ENCODE measurements around the gene AOC1.

AOC1 gene

DNA sequence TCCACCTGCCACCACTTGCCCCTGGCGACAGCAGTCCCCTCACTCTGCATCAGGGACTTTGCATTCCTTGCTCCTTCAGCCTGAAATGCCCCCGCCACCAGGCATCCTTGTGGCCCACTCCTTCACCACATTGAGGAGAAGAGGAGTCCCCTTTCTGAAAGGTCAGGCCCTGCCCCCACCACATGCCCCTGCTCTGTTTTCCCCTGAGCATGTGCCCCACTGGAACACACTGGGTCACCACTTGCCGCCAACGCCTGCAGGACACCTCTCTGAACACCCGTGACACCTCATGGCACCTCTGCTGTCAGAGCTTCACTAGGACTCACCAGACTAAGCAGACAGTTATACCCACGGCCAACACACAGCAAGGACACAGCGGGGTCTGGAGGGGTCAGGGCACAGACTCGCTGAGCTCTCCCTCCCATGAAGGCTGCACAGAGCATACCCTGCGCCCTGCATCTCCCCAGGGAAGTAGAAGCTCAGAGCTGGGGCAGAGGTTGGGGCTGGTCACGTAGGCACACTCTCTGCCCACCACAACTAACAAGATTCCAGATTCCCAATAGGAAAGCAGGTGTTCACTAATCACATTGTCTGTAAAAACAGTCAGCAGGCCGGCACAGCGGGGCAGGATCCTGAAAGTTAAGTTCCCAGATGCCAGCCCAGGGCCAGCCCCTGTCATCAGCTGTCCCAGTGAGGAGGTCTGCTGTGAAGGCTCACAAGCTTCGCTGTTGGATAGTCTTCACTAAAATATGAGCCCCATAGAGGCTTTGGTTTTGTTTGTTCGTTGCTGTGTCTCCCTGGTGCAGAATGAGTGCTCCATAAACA is 5.8 kb upstream of the AOC1 start:
- peaks cover 0 to 18% (median 9%) of the 10 kb centered on the region in 4 experiments for H3K4me1 ChIP-seq (ENCODE audit: control extremely low read depth in 1 of 4, control insufficient read depth in 4 of 4, insufficient read depth in 4 of 4, low read length in 3 of 4)
- DNase-seq: no peak
- H3K27ac ChIP-seq (ENCODE audit: insufficient read depth in 1 of 2, low read depth in 1 of 2, low read length in 2 of 2, poor library complexity in 1 of 2, severe bottlenecking in 2 of 2): no peak overlapping the region
- 97% methylated on average over 12 of the region's 14 CpGs for WGBS (ENCODE audit: insufficient coverage)
- CTCF ChIA-PET: interaction anchor here (1.1 to 1.2 kb wide), 2 partner anchors 13 to 59 kb away, joined by 3 read pairs; no protein-coding TSS in a partner anchor
- H3K4me3 ChIP-seq (ENCODE audit: control insufficient read depth in 1 of 7, extremely low read depth in 1 of 7, insufficient read depth in 4 of 7, low read depth in 2 of 7, low read length in 6 of 7): no peak overlapping the region
- peaks cover 0 to 10% (median 3%) of the 10 kb centered on the region in 5 experiments for H3K9me3 ChIP-seq (ENCODE audit: control extremely low read depth in 1 of 5, control insufficient read depth in 4 of 5, insufficient read depth in 2 of 5, low read depth in 1 of 5, low read length in 4 of 5)
- peaks cover 0 to 2% (median 0%) of the 10 kb centered on the region in 5 experiments for H3K27me3 ChIP-seq (replicated peaks in 2 of 5; ENCODE audit: control insufficient read depth in 4 of 5, insufficient read depth in 5 of 5, low read length in 4 of 5)
- POLR2A ChIA-PET: no interaction called here
- H3K36me3 ChIP-seq (ENCODE audit: control insufficient read depth in 4 of 4, insufficient read depth in 4 of 4, low read length in 3 of 4): no peaks in the 10 kb centered on the region

GRCh38 chr7:150847536-150847935 is 4.8 kb upstream of the AOC1 start:
- no peaks in the 10 kb centered on the region for H3K36me3 ChIP-seq (ENCODE audit: control insufficient read depth in 4 of 4, insufficient read depth in 4 of 4, low read length in 3 of 4)
- 96% methylated on average over 4 of the region's 5 CpGs for WGBS (ENCODE audit: insufficient coverage)
- H3K4me3 ChIP-seq (ENCODE audit: control insufficient read depth in 1 of 7, extremely low read depth in 1 of 7, insufficient read depth in 4 of 7, low read depth in 2 of 7, low read length in 6 of 7): no peak overlapping the region
- H3K27me3 ChIP-seq (replicated peaks in 2 of 5; ENCODE audit: control insufficient read depth in 4 of 5, insufficient read depth in 5 of 5, low read length in 4 of 5): peaks cover 0 to 2% (median 0%) of the 10 kb centered on the region in 5 experiments
- peaks cover 0 to 28% (median 20%) of the 10 kb centered on the region in 4 experiments for H3K4me1 ChIP-seq (ENCODE audit: control extremely low read depth in 1 of 4, control insufficient read depth in 4 of 4, insufficient read depth in 4 of 4, low read length in 3 of 4)
- no peak for DNase-seq
- peaks cover 0 to 4% (median 0%) of the 10 kb centered on the region in 5 experiments for H3K9me3 ChIP-seq (ENCODE audit: control extremely low read depth in 1 of 5, control insufficient read depth in 4 of 5, insufficient read depth in 2 of 5, low read depth in 1 of 5, low read length in 4 of 5)
- H3K27ac ChIP-seq (ENCODE audit: insufficient read depth in 1 of 2, low read depth in 1 of 2, low read length in 2 of 2, poor library complexity in 1 of 2, severe bottlenecking in 2 of 2): no peak overlapping the region
- POLR2A ChIA-PET: no interaction called here
- CTCF ChIA-PET: interaction anchor here (0.9 to 1.1 kb wide), 2 partner anchors 14 to 29 kb away, joined by 3 read pairs; no protein-coding TSS in a partner anchor

DNA sequence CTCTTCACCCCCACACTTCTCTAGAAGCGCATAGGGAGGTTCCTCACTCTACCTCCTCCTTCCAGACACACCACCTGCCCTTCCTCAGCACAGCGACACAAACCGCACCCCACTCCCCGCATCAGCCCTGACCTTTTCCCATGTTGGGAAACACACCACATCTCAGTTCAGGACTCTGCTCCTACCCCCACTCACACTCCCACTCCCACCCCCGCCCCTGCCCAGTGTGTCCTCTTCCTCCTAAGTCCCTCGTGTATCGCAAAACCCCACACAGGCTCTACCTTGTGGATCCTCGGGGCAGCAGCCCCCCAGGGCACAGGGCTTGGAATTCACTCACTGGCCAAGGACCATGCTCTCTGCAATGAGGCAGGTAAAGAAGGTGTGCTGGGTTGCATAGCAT is 4.2 kb upstream of the AOC1 start:
- no peaks in the 10 kb centered on the region for H3K36me3 ChIP-seq (ENCODE audit: control insufficient read depth in 4 of 4, insufficient read depth in 4 of 4, low read length in 3 of 4)
- peaks cover 0 to 34% (median 25%) of the 10 kb centered on the region in 4 experiments for H3K4me1 ChIP-seq (ENCODE audit: control extremely low read depth in 1 of 4, control insufficient read depth in 4 of 4, insufficient read depth in 4 of 4, low read length in 3 of 4)
- no peak overlapping the region for H3K27ac ChIP-seq (ENCODE audit: insufficient read depth in 1 of 2, low read depth in 1 of 2, low read length in 2 of 2, poor library complexity in 1 of 2, severe bottlenecking in 2 of 2)
- POLR2A ChIA-PET: no interaction called here
- H3K27me3 ChIP-seq (replicated peaks in 2 of 5; ENCODE audit: control insufficient read depth in 4 of 5, insufficient read depth in 5 of 5, low read length in 4 of 5): peaks cover 0 to 2% (median 0%) of the 10 kb centered on the region in 5 experiments
- CTCF ChIA-PET: interaction anchor here (0.9 kb wide), 1 partner anchor 28 kb away, joined by 3 read pairs; no protein-coding TSS in a partner anchor
- no peak for DNase-seq
- WGBS (ENCODE audit: insufficient coverage): 95% methylated on average over 6 of the region's 8 CpGs
- H3K4me3 ChIP-seq (ENCODE audit: control insufficient read depth in 1 of 7, extremely low read depth in 1 of 7, insufficient read depth in 4 of 7, low read depth in 2 of 7, low read length in 6 of 7): no peak overlapping the region
- H3K9me3 ChIP-seq (ENCODE audit: control extremely low read depth in 1 of 5, control insufficient read depth in 4 of 5, insufficient read depth in 2 of 5, low read depth in 1 of 5, low read length in 4 of 5): peaks cover 0 to 2% (median 0%) of the 10 kb centered on the region in 5 experiments

DNA sequence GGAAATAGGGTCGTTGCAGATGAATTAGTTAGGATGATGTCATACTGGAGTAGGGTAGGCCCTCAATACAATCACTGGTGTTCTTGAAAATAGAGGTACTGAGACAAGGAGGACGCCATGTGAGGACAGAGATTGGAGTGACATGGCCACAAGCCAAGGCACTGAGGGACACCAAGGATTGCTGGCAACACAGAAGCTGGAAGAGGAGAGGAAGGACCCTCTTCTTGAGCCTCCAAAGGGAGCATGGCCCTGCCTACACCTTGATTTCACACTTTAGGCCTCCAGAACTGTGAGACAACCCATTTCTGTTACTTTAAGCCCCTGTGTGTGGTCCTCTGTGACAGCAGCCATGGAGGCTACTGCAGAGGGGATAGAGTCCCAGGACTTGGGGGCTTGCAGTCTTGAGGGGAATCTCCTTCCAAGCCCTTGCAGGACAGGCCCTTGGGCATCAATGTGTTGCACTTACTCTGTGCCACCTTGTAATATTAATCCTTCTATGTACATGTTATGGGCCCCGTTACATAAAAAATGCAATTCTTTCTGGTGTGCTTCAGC is 3.7 kb upstream of the AOC1 start:
- 96% methylated on average over 3 of the region's 3 CpGs for WGBS (ENCODE audit: insufficient coverage)
- H3K4me3 ChIP-seq (ENCODE audit: control insufficient read depth in 1 of 7, extremely low read depth in 1 of 7, insufficient read depth in 4 of 7, low read depth in 2 of 7, low read length in 6 of 7): no peak overlapping the region
- H3K27me3 ChIP-seq (replicated peaks in 2 of 5; ENCODE audit: control insufficient read depth in 4 of 5, insufficient read depth in 5 of 5, low read length in 4 of 5): peaks cover 0 to 2% (median 0%) of the 10 kb centered on the region in 5 experiments
- POLR2A ChIA-PET: no interaction called here
- H3K27ac ChIP-seq (ENCODE audit: insufficient read depth in 1 of 2, low read depth in 1 of 2, low read length in 2 of 2, poor library complexity in 1 of 2, severe bottlenecking in 2 of 2): no peak overlapping the region
- no peaks in the 10 kb centered on the region for H3K36me3 ChIP-seq (ENCODE audit: control insufficient read depth in 4 of 4, insufficient read depth in 4 of 4, low read length in 3 of 4)
- peaks cover 0 to 34% (median 25%) of the 10 kb centered on the region in 4 experiments for H3K4me1 ChIP-seq (ENCODE audit: control extremely low read depth in 1 of 4, control insufficient read depth in 4 of 4, insufficient read depth in 4 of 4, low read length in 3 of 4)
- CTCF ChIA-PET: no interaction called here
- no peak for DNase-seq
- H3K9me3 ChIP-seq (ENCODE audit: control extremely low read depth in 1 of 5, control insufficient read depth in 4 of 5, insufficient read depth in 2 of 5, low read depth in 1 of 5, low read length in 4 of 5): no peaks in the 10 kb centered on the region

DNA sequence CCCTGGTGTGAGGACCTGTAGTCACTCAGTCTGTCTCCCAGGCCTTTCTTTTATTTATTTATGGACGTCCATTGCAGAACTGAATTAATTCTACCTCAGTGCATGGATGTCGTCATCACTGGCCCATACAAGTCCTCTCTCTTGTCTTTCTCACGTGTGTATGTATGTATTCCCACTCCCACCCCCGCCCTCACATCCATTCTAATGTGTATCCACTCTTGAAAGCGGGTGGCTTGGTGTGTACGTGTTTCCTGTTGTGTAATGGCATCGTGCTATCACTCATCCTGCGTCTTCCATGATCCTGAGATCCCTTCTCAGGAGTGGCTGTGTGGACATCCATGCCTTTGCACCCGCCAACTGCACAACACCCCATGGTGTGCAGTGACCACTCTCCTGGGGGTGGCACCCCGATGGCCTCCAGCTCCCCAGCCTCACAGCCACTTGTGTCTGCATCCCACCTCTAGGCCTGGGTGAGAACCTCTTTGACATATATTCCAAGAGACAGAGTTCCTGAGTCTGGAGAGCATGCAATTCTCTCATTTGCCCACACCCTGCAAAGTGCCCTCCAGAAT is 3.0 kb upstream of the AOC1 start:
- H3K27me3 ChIP-seq (replicated peaks in 2 of 5; ENCODE audit: control insufficient read depth in 4 of 5, insufficient read depth in 5 of 5, low read length in 4 of 5): peaks cover 0 to 2% (median 0%) of the 10 kb centered on the region in 5 experiments
- H3K9me3 ChIP-seq (ENCODE audit: control extremely low read depth in 1 of 5, control insufficient read depth in 4 of 5, insufficient read depth in 2 of 5, low read depth in 1 of 5, low read length in 4 of 5): no peaks in the 10 kb centered on the region
- no peak for DNase-seq
- WGBS (ENCODE audit: insufficient coverage): 98% methylated on average over 7 of the region's 10 CpGs
- no peak overlapping the region for H3K27ac ChIP-seq (ENCODE audit: insufficient read depth in 1 of 2, low read depth in 1 of 2, low read length in 2 of 2, poor library complexity in 1 of 2, severe bottlenecking in 2 of 2)
- H3K4me1 ChIP-seq (ENCODE audit: control extremely low read depth in 1 of 4, control insufficient read depth in 4 of 4, insufficient read depth in 4 of 4, low read length in 3 of 4): peaks cover 0 to 34% (median 25%) of the 10 kb centered on the region in 4 experiments
- CTCF ChIA-PET: no interaction called here
- POLR2A ChIA-PET: interaction anchor here (0.5 kb wide), 1 partner anchor 1608 kb away, joined by 3 read pairs; no protein-coding TSS in a partner anchor
- H3K36me3 ChIP-seq (ENCODE audit: control insufficient read depth in 4 of 4, insufficient read depth in 4 of 4, low read length in 3 of 4): no peaks in the 10 kb centered on the region
- no peak overlapping the region for H3K4me3 ChIP-seq (ENCODE audit: control insufficient read depth in 1 of 7, extremely low read depth in 1 of 7, insufficient read depth in 4 of 7, low read depth in 2 of 7, low read length in 6 of 7)

GRCh38 chr7:150850273-150850672 is 2.0 kb upstream of the AOC1 start:
- WGBS (ENCODE audit: insufficient coverage): 90% methylated on average over 3 of the region's 5 CpGs
- no peak for DNase-seq
- POLR2A ChIA-PET: no interaction called here
- Histone ChIP-seq H3K36me3 (ENCODE audit: control insufficient read depth in 4 of 4, insufficient read depth in 4 of 4, low read length in 3 of 4) (no peaks in the 10 kb centered on the region), H3K9me3 (ENCODE audit: control extremely low read depth in 1 of 5, control insufficient read depth in 4 of 5, insufficient read depth in 2 of 5, low read depth in 1 of 5, low read length in 4 of 5) (no peaks in the 10 kb centered on the region), H3K4me3 (ENCODE audit: control insufficient read depth in 1 of 7, extremely low read depth in 1 of 7, insufficient read depth in 4 of 7, low read depth in 2 of 7, low read length in 6 of 7) (no peak overlapping the region), H3K27me3 (replicated peaks in 2 of 5; ENCODE audit: control insufficient read depth in 4 of 5, insufficient read depth in 5 of 5, low read length in 4 of 5) (peaks cover 0 to 2% (median 0%) of the 10 kb centered on the region in 5 experiments), H3K27ac (ENCODE audit: insufficient read depth in 1 of 2, low read depth in 1 of 2, low read length in 2 of 2, poor library complexity in 1 of 2, severe bottlenecking in 2 of 2) (no peak overlapping the region), H3K4me1 (ENCODE audit: control extremely low read depth in 1 of 4, control insufficient read depth in 4 of 4, insufficient read depth in 4 of 4, low read length in 3 of 4) (peaks cover 0 to 29% (median 22%) of the 10 kb centered on the region in 4 experiments)
- CTCF ChIA-PET: interaction anchor here (1.1 kb wide), 1 partner anchor 16 kb away, joined by 3 read pairs; no protein-coding TSS in a partner anchor

Data from common myeloid progenitor, CD34-positive (primary cell).